ENCODE measurements around the gene PIF1.
A peak's percentile ranks its signal among the peaks of the same experiment; 100 is the strongest.

PIF1 gene, protein sequence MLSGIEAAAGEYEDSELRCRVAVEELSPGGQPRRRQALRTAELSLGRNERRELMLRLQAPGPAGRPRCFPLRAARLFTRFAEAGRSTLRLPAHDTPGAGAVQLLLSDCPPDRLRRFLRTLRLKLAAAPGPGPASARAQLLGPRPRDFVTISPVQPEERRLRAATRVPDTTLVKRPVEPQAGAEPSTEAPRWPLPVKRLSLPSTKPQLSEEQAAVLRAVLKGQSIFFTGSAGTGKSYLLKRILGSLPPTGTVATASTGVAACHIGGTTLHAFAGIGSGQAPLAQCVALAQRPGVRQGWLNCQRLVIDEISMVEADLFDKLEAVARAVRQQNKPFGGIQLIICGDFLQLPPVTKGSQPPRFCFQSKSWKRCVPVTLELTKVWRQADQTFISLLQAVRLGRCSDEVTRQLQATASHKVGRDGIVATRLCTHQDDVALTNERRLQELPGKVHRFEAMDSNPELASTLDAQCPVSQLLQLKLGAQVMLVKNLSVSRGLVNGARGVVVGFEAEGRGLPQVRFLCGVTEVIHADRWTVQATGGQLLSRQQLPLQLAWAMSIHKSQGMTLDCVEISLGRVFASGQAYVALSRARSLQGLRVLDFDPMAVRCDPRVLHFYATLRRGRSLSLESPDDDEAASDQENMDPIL

DNA sequence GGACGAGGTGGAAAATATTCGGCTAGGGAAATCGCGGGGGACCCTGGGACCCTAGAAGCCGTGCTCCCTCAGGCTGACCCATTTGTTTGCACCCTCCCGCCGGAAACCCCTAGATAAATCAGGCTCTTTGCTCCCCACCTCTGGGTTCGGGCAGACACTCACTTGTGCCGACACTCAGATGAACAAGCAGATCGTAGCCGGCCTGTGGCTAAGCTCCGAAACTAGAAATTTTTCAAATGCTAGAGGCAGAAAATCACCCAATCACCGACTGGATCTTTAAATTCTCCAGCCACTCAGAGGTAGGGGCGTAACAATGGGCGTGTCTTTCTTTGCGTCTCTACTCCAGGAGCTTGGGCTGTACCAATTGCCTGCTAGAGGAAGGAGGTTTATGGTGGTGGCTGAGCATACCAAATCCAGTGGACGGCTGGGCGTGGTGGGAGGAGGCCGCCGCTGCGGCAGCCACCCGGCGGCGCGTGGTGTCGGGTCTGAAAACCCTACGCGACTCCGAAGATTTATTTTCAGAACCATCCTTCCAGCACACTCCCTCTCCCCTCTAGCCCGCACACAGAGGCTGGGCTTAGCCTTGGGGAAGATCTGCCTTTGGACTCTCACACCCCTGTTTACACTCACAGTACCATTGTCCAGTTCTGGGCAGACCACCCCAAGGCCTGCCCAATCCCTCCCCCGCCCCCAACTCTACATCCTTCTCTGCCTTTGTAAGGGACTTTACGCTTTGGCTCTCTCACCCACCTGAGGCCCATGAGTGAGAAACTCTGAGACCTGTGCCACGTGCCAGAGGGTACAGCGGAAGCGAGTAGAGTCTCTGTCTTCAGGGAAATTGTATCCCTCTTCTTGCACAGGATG is at the start of gene PIF1:
TSS of gene PIF1 (minus strand) at position 217 of the 864 bp plus-strand sequence. CDS start 1,312 bp downstream, outside the sequence.
- peak; percentile 99 for DNase-seq

- no peak for DNase-seq
These were observed 44.9 kb upstream of the PIF1 start for GRCh38 chr15:64870353-64870752.

DNA sequence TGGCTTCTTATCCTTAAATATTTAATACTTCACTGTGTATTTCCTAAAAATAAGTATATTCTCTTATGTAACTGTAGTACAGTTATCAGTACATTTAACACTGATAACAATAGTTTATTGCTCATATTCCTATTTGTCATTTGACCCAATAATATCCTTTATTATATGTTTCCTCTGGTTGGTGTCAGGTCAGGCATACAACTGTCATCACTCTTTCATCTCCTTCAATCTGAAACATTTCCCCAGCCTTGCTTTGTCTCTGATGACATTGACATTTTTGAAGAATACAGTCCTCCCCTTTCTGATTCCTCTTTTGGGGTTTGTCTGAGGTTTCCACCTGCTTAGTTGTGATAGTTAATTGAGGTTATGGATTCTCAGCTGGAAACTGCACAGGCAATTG is 44.1 kb upstream of the PIF1 start:
- no peak for DNase-seq

DNA sequence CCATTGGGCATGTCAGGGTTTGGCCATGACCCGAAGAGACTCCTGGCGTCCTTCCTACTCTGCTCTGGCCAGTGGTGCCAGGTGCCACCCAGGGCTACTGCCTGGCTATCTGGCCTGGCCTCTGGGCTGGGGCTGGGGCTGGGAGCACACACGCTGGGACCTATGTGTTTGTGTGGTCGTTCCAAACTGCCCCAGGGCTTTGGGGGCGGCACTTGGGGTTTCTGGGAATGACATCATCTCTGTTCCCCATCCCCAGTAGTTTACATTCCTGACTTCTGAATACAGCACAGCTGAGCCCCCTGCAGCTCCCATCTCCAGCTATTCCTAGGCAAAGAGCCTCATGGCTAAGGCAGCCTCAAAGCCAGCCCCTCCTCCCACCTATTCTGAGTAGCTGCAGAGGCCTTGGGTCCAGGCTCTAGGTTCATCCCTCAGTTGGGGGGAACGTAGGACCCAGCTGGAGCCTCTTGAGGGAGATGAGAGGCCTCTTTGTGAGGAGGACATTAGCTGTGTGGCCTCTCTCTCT is 40.6 kb upstream of the PIF1 start:
- DNase-seq = no peak

DNA sequence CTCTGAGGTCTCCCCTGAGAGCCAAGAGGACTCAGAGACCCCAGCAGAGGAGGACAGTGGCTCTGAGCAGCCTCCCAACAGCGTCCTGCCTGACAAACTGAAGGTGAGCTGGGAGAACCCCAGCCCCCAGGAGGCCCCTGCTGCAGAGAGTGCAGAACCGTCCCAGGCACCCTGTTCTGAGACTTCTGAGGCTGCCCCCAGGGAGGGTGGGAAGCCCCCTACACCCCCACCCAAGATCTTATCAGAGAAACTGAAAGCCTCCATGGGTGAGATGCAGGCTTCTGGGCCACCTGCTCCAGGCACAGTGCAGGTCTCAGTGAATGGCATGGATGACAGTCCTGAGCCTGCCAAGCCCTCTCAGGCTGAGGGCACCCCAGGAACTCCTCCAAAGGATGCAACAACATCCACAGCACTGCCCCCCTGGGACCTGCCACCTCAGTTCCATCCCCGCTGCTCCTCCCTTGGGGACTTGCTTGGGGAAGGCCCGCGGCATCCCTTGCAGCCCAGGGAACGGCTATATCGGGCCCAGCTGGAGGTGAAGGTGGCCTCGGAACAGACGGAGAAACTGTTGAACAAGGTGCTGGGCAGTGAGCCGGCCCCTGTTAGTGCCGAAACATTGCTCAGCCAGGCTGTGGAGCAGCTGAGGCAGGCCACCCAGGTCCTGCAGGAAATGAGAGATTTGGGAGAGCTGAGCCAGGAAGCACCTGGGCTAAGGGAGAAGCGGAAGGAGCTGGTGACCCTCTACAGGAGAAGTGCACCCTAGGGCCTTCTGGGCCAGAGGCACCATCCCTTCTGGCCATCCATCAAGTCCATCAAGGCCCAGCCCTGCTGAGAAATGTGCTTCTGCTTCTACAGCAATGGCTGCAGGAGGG is 39.9 kb upstream of the PIF1 start:
- no peak for DNase-seq

DNA sequence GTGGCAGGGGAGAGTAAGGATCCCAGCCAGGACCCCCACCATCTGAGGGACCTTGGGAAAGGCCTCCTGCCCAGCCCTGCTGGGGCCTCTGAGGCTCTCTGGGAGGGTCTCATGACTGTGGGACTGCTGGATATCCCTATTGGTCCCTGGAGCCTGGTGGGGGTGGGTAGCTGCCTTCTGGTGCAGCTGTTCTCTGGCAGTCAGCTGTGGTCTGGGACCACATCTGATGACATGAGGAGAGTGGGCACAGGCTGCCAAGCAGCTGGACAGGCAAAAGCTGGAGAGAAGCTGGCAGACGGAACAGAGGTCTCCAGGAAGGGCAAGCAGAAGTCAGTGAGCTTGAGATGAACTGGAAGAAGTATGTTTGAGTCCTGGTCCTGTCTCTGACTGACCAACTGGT is 38.6 kb upstream of the PIF1 start:
- DNase-seq = no peak

- DNase-seq = no peak
These were observed 37.0 kb upstream of the PIF1 start for GRCh38 chr15:64862408-64862807.

- DNase-seq = no peak
These were observed 36.5 kb upstream of the PIF1 start for GRCh38 chr15:64861960-64862359.

- no peak for DNase-seq
These were observed 35.9 kb upstream of the PIF1 start for GRCh38 chr15:64861331-64861730.

- no peak for DNase-seq
These were observed 33.8 kb upstream of the PIF1 start for GRCh38 chr15:64859226-64859625.

DNA sequence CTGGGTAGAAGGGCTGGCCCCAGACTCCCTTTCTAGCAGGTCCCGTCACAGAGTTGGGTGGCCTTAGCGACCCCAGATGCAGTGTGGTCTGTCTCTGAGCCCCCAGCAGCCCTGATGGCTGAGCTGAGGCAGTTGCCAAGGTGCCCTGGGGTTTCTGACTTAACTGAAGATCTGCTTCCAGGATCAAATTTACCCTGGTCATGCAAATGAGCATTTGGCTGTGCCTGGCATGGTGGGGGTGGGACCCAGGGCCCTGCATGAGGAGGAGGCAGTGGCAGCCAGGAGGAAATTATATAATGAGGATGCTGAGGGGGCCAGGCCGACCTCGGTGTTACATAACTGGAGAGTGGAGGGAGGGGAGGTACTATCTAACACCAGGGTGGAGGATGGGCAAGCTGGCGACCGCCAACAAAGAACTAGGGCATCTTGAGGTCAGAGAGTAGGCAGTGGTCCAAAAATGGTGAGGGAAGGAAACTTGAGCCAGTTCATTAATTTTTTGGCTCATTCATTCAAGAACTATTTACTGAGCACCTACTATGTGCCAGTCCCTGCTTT is 32.7 kb upstream of the PIF1 start:
- no peak for DNase-seq

- DNase-seq = peak; percentile 60
These were observed 32.0 kb upstream of the PIF1 start for GRCh38 chr15:64857421-64857820.

DNA sequence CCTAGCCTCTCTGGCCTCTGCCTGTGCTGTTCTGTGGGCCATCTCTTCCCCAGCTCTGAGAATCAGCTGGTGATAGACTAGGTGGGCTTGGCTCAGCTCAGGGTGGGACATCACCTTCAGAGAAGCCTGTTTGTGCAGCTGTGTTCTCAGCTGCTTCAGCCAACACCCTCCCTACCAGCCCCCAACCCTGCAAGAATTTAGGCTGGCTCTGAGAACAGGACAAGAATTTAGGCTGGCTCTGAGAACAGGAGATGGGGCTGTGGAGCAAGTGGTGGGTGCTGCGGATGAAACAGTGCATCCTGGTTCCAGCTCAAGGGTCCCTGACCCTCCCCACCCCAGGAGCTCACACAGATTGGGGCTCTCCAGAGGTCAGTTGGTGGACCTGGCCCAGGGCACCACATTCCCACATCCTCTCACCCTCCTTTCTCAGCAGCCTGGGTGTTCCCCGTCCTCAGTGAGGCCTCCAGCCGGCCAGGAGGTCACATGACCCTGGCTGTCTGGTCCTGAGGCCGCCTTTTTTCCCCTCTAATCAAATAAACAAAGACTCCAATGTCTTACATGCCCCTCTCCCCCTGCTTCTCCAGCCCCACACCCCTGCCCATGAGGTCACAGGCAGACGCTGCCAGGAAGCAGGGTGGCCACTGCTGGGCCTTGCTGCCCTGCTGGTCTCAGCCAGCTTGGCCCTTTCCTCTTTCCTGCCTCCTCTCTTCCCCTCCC is 31.1 kb upstream of the PIF1 start:
- no peak for DNase-seq

GRCh38 chr15:64855205-64855975 is 29.9 kb upstream of the PIF1 start:
- no peak for DNase-seq

GRCh38 chr15:64854526-64854925 is 29.1 kb upstream of the PIF1 start:
- no peak for DNase-seq

DNA sequence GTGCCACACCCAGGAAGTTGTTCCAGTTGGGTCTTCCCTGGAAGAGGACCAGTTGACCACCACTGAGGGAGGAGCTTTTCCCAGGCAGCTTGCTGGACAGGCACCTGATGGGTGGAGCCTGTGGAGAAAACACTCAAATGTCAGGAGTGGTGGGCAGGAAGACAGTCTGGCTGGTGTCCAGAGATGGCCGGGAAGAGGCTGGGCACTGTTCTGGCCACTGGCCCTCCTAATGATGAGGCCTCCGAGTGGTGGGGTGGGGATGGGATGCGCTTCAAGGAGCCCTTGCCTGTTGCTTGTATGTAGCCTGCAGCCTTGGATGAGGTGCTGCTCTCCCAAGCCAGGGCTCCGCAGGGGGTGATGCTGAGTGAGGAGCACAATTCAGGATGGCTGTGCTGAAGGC is 28.6 kb upstream of the PIF1 start:
- DNase-seq = no peak

- DNase-seq = peak; percentile 86
These were observed 26.0 kb upstream of the PIF1 start for GRCh38 chr15:64851503-64851840.

- no peak for DNase-seq
These were observed 25.5 kb upstream of the PIF1 start for GRCh38 chr15:64850778-64851502.

DNA sequence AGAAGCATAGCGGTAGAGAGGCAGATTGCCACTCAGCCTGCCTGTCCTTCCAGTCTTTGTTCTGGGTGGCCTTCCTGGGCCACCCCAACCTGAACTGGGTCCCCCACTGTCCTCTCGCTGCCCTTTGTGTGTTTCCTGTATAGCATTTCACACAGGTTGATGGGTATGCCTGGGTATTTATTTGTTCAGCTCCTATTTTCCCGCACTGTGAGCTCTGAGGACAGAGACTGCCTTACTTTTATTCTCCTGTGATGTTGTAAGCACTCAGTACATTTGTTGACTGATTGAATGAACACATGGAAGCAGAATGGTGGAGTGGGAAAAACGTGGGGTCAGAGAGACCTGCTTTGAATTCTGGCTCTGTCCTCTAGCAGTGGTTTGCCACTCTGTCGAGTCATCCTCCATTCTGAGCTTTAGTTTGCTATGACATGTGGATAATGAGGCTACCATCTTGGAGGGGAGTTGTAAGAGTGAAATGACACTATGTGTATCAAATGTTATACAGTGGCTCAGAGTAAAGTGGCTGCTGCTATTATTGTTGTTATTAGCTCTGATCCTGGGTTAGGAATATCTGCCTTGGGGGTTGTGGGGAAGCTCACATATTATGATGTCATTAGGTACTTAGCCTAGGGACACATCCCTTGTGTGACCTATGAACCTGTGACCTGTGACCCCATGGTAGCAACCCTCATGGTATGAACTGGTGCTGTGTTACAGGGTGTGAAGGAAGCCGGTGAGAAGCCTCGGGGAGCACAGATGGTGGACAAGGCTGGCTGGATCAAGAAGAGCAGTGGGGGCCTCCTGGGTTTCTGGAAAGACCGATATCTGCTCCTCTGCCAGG is 22.6 kb upstream of the PIF1 start:
- no peak for DNase-seq
